Astrocyte (in vitro differentiated cells and primary cell): ENCODE measurements around the gene PTGFRN. TPM values are rescaled to one million over a fixed set of nuclear protein-coding genes. Genes with fewer than 3 reads are reported as not detected.
A peak's percentile ranks its signal among the peaks of the same experiment; 100 is the strongest.

Experiments used
- DNase-seq: peaks from one replicate; pipeline ENCODE4 v3.0.0-alpha.2; 2010; ENCODE audit warnings: low read depth
- FAIRE-seq: peaks from 2 replicates; lab custom pipeline; 2011; peaks lifted over from hg19 to GRCh38; lab: Jason Lieb, UNC
- H2AFZ ChIP-seq: 2 replicates; pipeline ENCODE4 v1.6.0; 2012; ENCODE audit warnings: low read depth, low read length, inconsistent platforms
- H3K27ac ChIP-seq: 2 replicates; pipeline ENCODE4 v1.5.1; 2011; ENCODE audit warnings: low read depth, low read length, inconsistent platforms
- H3K27me3 ChIP-seq: 2 replicates; pipeline ENCODE4 v1.6.0; 2011; ENCODE audit warnings: low read length, inconsistent platforms; ENCODE audit not compliant: insufficient read depth
- H3K36me3 ChIP-seq: 2 replicates; pipeline ENCODE4 v1.5.1; 2011; ENCODE audit warnings: low read length, inconsistent platforms; ENCODE audit not compliant: insufficient read depth
- H3K4me1 ChIP-seq: 2 replicates; pipeline ENCODE4 v1.5.1; 2011; ENCODE audit warnings: low read length, inconsistent platforms; ENCODE audit not compliant: insufficient read depth
- H3K4me2 ChIP-seq: 2 replicates; pipeline ENCODE4 v1.6.0; 2012; ENCODE audit warnings: low read length, inconsistent platforms
- H3K4me3 ChIP-seq: 2 replicates; pipeline ENCODE4 v1.5.1; 2011; ENCODE audit warnings: low read depth, mild to moderate bottlenecking, low read length, inconsistent platforms; ENCODE audit not compliant: insufficient read depth
- H3K79me2 ChIP-seq: 2 replicates; pipeline ENCODE4 v1.6.0; 2012; ENCODE audit warnings: mild to moderate bottlenecking, low read length, inconsistent platforms; ENCODE audit not compliant: insufficient read depth
- H3K9ac ChIP-seq: 2 replicates; pipeline ENCODE4 v1.6.0; 2012; ENCODE audit warnings: mild to moderate bottlenecking, low read length, inconsistent platforms
- H3K9me3 ChIP-seq: 2 replicates; pipeline ENCODE4 v1.5.1; 2012; ENCODE audit warnings: low read depth, mild to moderate bottlenecking, low read length, inconsistent platforms; ENCODE audit not compliant: insufficient read depth
- H4K20me1 ChIP-seq: 2 replicates; pipeline ENCODE4 v1.6.0; 2012; ENCODE audit warnings: low read length, inconsistent platforms; ENCODE audit not compliant: insufficient read depth
- H3K27ac Mint-ChIP-seq: one replicate; pipeline ENCODE4 v1.8.0; 2021; ENCODE audit warnings: mild to moderate bottlenecking, mixed read lengths; ENCODE audit not compliant: unreplicated experiment
- H3K27me3 Mint-ChIP-seq: one replicate; pipeline ENCODE4 v1.8.0; 2021; ENCODE audit warnings: low read depth, mixed read lengths; ENCODE audit not compliant: unreplicated experiment
- H3K36me3 Mint-ChIP-seq: one replicate; pipeline ENCODE4 v1.8.0; 2021; ENCODE audit warnings: low read depth, mixed read lengths; ENCODE audit not compliant: unreplicated experiment
- H3K4me1 Mint-ChIP-seq: one replicate; pipeline ENCODE4 v1.8.0; 2021; ENCODE audit warnings: low read depth, mixed read lengths; ENCODE audit not compliant: unreplicated experiment
- H3K4me3 Mint-ChIP-seq: one replicate; pipeline ENCODE4 v1.8.0; 2021; ENCODE audit warnings: mild to moderate bottlenecking, moderate library complexity, mixed read lengths; ENCODE audit not compliant: unreplicated experiment
- H3K9me3 Mint-ChIP-seq: one replicate; pipeline ENCODE4 v1.8.0; 2021; ENCODE audit warnings: mild to moderate bottlenecking, mixed read lengths; ENCODE audit not compliant: unreplicated experiment
- CTCF ChIP-seq: IDR thresholded peaks from 2 replicates; pipeline ENCODE4 v1.5.1; 2011; ENCODE audit warnings: low read depth, mild to moderate bottlenecking, inconsistent platforms, low read length, moderate library complexity; ENCODE audit not compliant: insufficient read depth
- EZH2 ChIP-seq: IDR thresholded peaks from 2 replicates; pipeline ENCODE4 v1.6.1; 2012; ENCODE audit warnings: mild to moderate bottlenecking, low read length, inconsistent platforms; ENCODE audit not compliant: insufficient read depth
- total RNA-seq: library from RNA; stranded (reverse); gene quantifications from 2 replicates; pipeline ENCODE4 v1.2.1, GENCODE V29; 2021

PTGFRN gene
- total RNA-seq, 1 donor from 2014 or later, result 157 TPM

GRCh38 chr1:117003223-117003875, 93.6 kb downstream of the PTGFRN start:
- H3K36me3 Mint-ChIP-seq, result no peaks in the 10 kb centered on the region
- no peaks in the 10 kb centered on the region for H3K27me3 Mint-ChIP-seq
- H3K27ac Mint-ChIP-seq, result no peak overlapping the region
- Histone ChIP-seq H3K9ac (no peak overlapping the region), H3K36me3 (no peaks in the 10 kb centered on the region), H3K4me3 (no peak overlapping the region), H3K4me2 (no peak overlapping the region), H2AFZ (no peak overlapping the region), H3K79me2 (no peaks in the 10 kb centered on the region), H4K20me1 (no peaks in the 10 kb centered on the region), H3K4me1 (peaks cover 3% of the 10 kb centered on the region), H3K27me3 (no peaks in the 10 kb centered on the region), H3K27ac (no peak overlapping the region), H3K9me3 (no peaks in the 10 kb centered on the region)
- DNase-seq (no peak), FAIRE-seq (no peak)
- H3K9me3 Mint-ChIP-seq, result peaks cover 2% of the 10 kb centered on the region
- no peak for TF ChIP-seq CTCF
- no peak for TF ChIP-seq EZH2
- no peak overlapping the region for H3K4me3 Mint-ChIP-seq
- H3K4me1 Mint-ChIP-seq, result peaks cover 6% of the 10 kb centered on the region

- no peak overlapping the region for H3K27ac ChIP-seq
- H3K27me3 ChIP-seq, result no peaks in the 10 kb centered on the region
- Mint-ChIP-seq H3K36me3 (peaks cover 3% of the 10 kb centered on the region), H3K27ac (no peak overlapping the region), H3K27me3 (no peaks in the 10 kb centered on the region), H3K4me1 (peaks cover 7% of the 10 kb centered on the region), H3K4me3 (no peak overlapping the region), H3K9me3 (no peaks in the 10 kb centered on the region)
- no peaks in the 10 kb centered on the region for H3K79me2 ChIP-seq
- TF ChIP-seq CTCF (no peak), EZH2 (no peak)
- no peaks in the 10 kb centered on the region for H3K9me3 ChIP-seq
- H2AFZ ChIP-seq, result no peak overlapping the region
- H3K4me3 ChIP-seq, result no peak overlapping the region
- H3K36me3 ChIP-seq, result no peaks in the 10 kb centered on the region
- H3K4me2 ChIP-seq, result no peak overlapping the region
- H3K9ac ChIP-seq, result no peak overlapping the region
- DNase-seq (peak; percentile 19), FAIRE-seq (no peak)
- peaks cover 3% of the 10 kb centered on the region for H3K4me1 ChIP-seq
- H4K20me1 ChIP-seq, result no peaks in the 10 kb centered on the region
Measured at GRCh38 chr1:117007719-117008013, 98.0 kb downstream of the PTGFRN start.

- no peak overlapping the region for H3K4me3 Mint-ChIP-seq
- no peak for DNase-seq
- H3K4me1 Mint-ChIP-seq, result peaks cover 7% of the 10 kb centered on the region
- no peak for FAIRE-seq
- no peaks in the 10 kb centered on the region for H3K9me3 Mint-ChIP-seq
- H3K27ac Mint-ChIP-seq, result no peak overlapping the region
- H3K9ac ChIP-seq, result no peak overlapping the region
- no peaks in the 10 kb centered on the region for H3K9me3 ChIP-seq
- no peak overlapping the region for H2AFZ ChIP-seq
- H3K27me3 Mint-ChIP-seq, result no peaks in the 10 kb centered on the region
- H3K27ac ChIP-seq, result no peak overlapping the region
- H3K4me1 ChIP-seq, result peaks cover 3% of the 10 kb centered on the region
- no peak overlapping the region for H3K4me3 ChIP-seq
- H3K36me3 ChIP-seq, result no peaks in the 10 kb centered on the region
- TF ChIP-seq CTCF, result no peak
- no peak for TF ChIP-seq EZH2
- no peak overlapping the region for H3K4me2 ChIP-seq
- no peaks in the 10 kb centered on the region for H4K20me1 ChIP-seq
- no peaks in the 10 kb centered on the region for H3K79me2 ChIP-seq
- no peaks in the 10 kb centered on the region for H3K27me3 ChIP-seq
- peaks cover 3% of the 10 kb centered on the region for H3K36me3 Mint-ChIP-seq
Measured at GRCh38 chr1:117008656-117009055, 98.9 kb downstream of the PTGFRN start.
